Testis (tissue), 3 donors: Measurements from ENCODE around the gene TMEM233. TPM values are rescaled to one million over a fixed set of nuclear protein-coding genes. Genes with fewer than 3 reads are reported as not detected.

ENCODE experiments used
- DNase-seq: peaks from one replicate; pipeline ENCODE4 v3.0.0-alpha.2; 2019
- H3K27ac ChIP-seq, 2 donors: fragments of 200-600 bp; sonication (generic); one replicate each; pipeline ENCODE4 v1.5.1; 2019
- H3K27me3 ChIP-seq: fragments of 200-600 bp; sonication (generic); one replicate; pipeline ENCODE4 v1.5.1; 2019
- H3K36me3 ChIP-seq: fragments of 200-600 bp; sonication (generic); one replicate; pipeline ENCODE4 v1.5.1; 2017; ENCODE audit warnings: low read depth; ENCODE audit errors: missing control alignments
- H3K4me1 ChIP-seq: fragments of 200-600 bp; sonication (generic); one replicate; pipeline ENCODE4 v1.5.1; 2019
- H3K4me3 ChIP-seq, 2 donors: fragments of 200-600 bp; sonication (generic); one replicate each; pipeline ENCODE4 v1.5.1; 2017 to 2019
- H3K9me3 ChIP-seq: fragments of 200-600 bp; sonication (generic); one replicate; pipeline ENCODE4 v1.5.1; 2017
- POLR2A ChIP-seq: fragments of 450-650 bp; IDR thresholded peaks from one replicate; pipeline ENCODE4 v1.6.1; 2017; ENCODE audit warnings: antibody characterized with exemption, mild to moderate bottlenecking, moderate library complexity
- WGBS, 2 donors: methylation state at CpG; one replicate each; pipeline ENCODE4 v1.1.5; 2018; 5-methylcytosine and 5-hydroxymethylcytosine counted together
- intact Hi-C: fragments of 100-400 bp; cut with DNase I; formaldehyde crosslinking; loops from one replicate; pipeline ENCODE4 v1.15.1; 2023; ENCODE audit warnings: low total_unique reads
- polyA plus RNA-seq: library from polyadenylated mRNA; stranded (reverse); fragments of 350-450 nt; fragmentation: Illumina TruSeq; extraction: RNeasy Lipid Tissue Mini Kit (QIAGEN cat#74804); gene quantifications from one replicate; pipeline ENCODE4 v1.2.3, GENCODE V29; 2014; ENCODE audit warnings: low read depth, low replicate concordance; ENCODE audit not compliant: insufficient read depth
- total RNA-seq, 2 donors: library from RNA; depleted of rRNA; stranded (reverse); fragments of >200 nt; gene quantifications; one replicate each; pipeline ENCODE4 v1.2.3, GENCODE V29; 2016
- TF ChIP-seq, protein P1 (sequence below), 3 experiments: fragments of 450-650 bp in 2 of 3; fragments of 200-600 bp in 1 of 3; sonication (generic) in 1 of 3; IDR thresholded peaks; one replicate each; pipeline ENCODE4 v1.5.1; 2016 to 2019; ENCODE audit warnings: antibody characterized with exemption in 3 of 3, mild to moderate bottlenecking in 2 of 3, moderate library complexity in 1 of 3

Gene TMEM233
- total and polyA plus RNA-seq, 3 donors from 2014 or later = 0.31 to 0.47 TPM; not detected in 1

DNA sequence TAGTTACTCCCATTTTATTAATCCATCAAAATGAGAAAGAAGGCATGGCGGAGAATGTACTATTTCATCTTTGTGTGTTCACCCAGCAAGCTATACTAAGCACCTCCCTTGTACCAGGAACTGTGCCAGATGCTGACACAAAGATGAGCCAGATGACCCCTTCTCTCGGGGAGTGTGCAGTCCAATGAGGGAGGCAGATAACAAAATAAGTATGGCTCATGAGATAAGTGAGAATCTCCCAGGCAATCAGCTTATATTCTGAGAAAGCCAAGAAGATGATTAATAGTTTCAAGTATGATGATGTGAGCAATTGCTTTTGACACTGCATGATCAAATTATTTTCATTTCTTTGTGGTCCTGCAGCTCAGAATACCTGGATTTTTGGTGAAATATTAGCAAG, 1.3 kb upstream of the TMEM233 start:
- TF ChIP-seq POLR2A = no peak
- TF ChIP-seq, protein P1, sequence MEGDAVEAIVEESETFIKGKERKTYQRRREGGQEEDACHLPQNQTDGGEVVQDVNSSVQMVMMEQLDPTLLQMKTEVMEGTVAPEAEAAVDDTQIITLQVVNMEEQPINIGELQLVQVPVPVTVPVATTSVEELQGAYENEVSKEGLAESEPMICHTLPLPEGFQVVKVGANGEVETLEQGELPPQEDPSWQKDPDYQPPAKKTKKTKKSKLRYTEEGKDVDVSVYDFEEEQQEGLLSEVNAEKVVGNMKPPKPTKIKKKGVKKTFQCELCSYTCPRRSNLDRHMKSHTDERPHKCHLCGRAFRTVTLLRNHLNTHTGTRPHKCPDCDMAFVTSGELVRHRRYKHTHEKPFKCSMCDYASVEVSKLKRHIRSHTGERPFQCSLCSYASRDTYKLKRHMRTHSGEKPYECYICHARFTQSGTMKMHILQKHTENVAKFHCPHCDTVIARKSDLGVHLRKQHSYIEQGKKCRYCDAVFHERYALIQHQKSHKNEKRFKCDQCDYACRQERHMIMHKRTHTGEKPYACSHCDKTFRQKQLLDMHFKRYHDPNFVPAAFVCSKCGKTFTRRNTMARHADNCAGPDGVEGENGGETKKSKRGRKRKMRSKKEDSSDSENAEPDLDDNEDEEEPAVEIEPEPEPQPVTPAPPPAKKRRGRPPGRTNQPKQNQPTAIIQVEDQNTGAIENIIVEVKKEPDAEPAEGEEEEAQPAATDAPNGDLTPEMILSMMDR (IDR thresholded peaks at IDR 0.05) = no peak
- Histone ChIP-seq H3K4me3 (no peak overlapping the region), H3K36me3 (no peaks in the 10 kb centered on the region), H3K4me1 (no peaks in the 10 kb centered on the region), H3K27me3 (no peaks in the 10 kb centered on the region), H3K9me3 (no peaks in the 10 kb centered on the region), H3K27ac (no peak overlapping the region)
- DNase-seq = no peak
- 66 to 70% methylated on average over 2 of the region's 2 CpGs for WGBS, 2 donors
- intact Hi-C loops = no loop called here

DNA sequence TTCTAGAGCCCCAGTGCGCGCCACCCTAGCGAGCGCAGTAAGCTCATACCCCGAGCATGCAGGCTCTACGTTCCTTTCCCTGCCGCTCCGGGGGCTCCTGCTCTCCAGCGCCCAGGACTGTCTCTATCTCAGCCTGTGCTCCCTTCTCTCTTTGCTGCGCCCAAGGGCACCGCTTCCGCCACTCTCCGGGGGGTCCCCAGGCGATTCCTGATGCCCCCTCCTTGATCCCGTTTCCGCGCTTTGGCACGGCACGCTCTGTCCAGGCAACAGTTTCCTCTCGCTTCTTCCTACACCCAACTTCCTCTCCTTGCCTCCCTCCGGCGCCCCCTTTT, 791 bp downstream of the TMEM233 start:
- H3K27me3 ChIP-seq = no peaks in the 10 kb centered on the region
- intact Hi-C loops = no loop called here
- H3K27ac ChIP-seq = no peak overlapping the region
- H3K36me3 ChIP-seq = no peaks in the 10 kb centered on the region
- no peak for TF ChIP-seq POLR2A
- TF ChIP-seq, protein P1 (IDR thresholded peaks at IDR 0.05) = no peak
- WGBS, 2 donors = 0 to 1% methylated on average over 22 of the region's 22 CpGs
- DNase-seq = no peak
- no peaks in the 10 kb centered on the region for H3K4me1 ChIP-seq
- peak overlapping the region; percentile 32 to 51 for H3K4me3 ChIP-seq
- no peaks in the 10 kb centered on the region for H3K9me3 ChIP-seq

DNA sequence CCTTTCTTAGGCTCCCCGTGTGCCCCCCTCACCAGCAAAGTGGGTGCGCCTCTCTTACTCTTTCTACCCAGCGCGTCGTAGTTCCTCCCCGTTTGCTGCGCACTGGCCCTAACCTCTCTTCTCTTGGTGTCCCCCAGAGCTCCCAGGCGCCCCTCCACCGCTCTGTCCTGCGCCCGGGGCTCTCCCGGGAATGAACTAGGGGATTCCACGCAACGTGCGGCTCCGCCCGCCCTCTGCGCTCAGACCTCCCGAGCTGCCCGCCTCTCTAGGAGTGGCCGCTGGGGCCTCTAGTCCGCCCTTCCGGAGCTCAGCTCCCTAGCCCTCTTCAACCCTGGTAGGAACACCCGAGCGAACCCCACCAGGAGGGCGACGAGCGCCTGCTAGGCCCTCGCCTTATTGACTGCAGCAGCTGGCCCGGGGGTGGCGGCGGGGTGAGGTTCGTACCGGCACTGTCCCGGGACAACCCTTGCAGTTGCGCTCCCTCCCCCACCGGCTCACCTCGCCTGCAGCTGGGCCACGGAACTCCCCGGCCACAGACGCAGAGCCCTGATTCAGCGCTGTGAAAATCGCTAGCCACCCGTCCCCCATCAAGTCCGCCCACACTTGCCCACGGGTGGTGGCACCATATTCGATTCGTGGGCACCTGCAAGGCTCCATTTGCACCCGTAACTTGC, 1.3 kb downstream of the TMEM233 start:
- Histone ChIP-seq H3K4me3 (peak overlapping the region; percentile 32 to 51), H3K4me1 (no peaks in the 10 kb centered on the region), H3K9me3 (no peaks in the 10 kb centered on the region), H3K36me3 (no peaks in the 10 kb centered on the region), H3K27ac (no peak overlapping the region), H3K27me3 (no peaks in the 10 kb centered on the region)
- DNase-seq = peak; percentile 18
- WGBS, 2 donors = 0 to 1% methylated on average over 29 to 39 of the region's 49 CpGs
- TF ChIP-seq, protein P1 (IDR thresholded peaks at IDR 0.05) = no peak
- TF ChIP-seq POLR2A = no peak
- intact Hi-C loops = no loop called here

DNA sequence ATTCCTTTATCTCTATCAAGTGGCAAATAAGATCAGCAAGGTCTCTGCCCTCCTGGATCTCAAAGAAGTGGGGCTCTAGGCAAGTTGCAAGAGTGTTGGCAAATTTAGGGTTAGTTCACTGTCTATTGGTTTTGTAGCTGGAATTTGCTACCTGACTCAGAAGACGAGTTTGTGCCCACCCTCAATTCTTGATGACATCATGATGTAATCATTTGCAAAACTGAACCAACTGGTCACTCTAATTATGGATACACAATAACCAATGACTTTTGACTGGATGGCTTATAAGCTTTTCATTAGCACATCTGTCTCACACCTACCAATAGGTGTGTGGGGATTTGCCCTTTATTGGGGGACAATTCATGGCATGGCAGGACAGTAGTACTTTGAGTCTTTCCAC, 4.6 kb downstream of the TMEM233 start:
- H3K27ac ChIP-seq = no peak overlapping the region
- H3K4me1 ChIP-seq = no peaks in the 10 kb centered on the region
- H3K4me3 ChIP-seq = no peak overlapping the region
- no peaks in the 10 kb centered on the region for H3K27me3 ChIP-seq
- intact Hi-C loops = no loop called here
- no peaks in the 10 kb centered on the region for H3K9me3 ChIP-seq
- WGBS, 2 donors = 76 to 78% methylated on average over 1 of the region's 1 CpG
- no peak for TF ChIP-seq POLR2A
- TF ChIP-seq, protein P1 (IDR thresholded peaks at IDR 0.05) = no peak
- no peak for DNase-seq
- no peaks in the 10 kb centered on the region for H3K36me3 ChIP-seq
